Measurements from ENCODE around the gene SPOCK2. TPM values are rescaled to one million over a fixed set of nuclear protein-coding genes. Genes with fewer than 3 reads are reported as not detected.

Gene SPOCK2
- total RNA-seq, 2 donors from 2014 or later = 5.1 to 163 TPM

GRCh38 chr10:72093450-72093849 is 5.1 kb upstream of the SPOCK2 start:
- no peaks in the 10 kb centered on the region for H3K9me3 ChIP-seq
- WGBS = 97% methylated on average over 4 of the region's 4 CpGs
- H3K27ac ChIP-seq = no peak overlapping the region
- no peak overlapping the region for H3K4me3 ChIP-seq
- no peaks in the 10 kb centered on the region for H3K27me3 ChIP-seq (replicated peaks; ENCODE audit: insufficient read depth)
- no peak for DNase-seq (ENCODE audit: low spot score)
- intact Hi-C loops (cut with DNase I) = no loop called here
- no peaks in the 10 kb centered on the region for H3K36me3 ChIP-seq
- TF ChIP-seq POLR2AphosphoS5 (IDR thresholded peaks at IDR 0.05) (no peak), POLR2A (IDR thresholded peaks at IDR 0.05) (no peak), CTCF (IDR thresholded peaks at IDR 0.05) (no peak)
- no peaks in the 10 kb centered on the region for H3K4me1 ChIP-seq (replicated peaks)

GRCh38 chr10:72092987-72093386 is 4.6 kb upstream of the SPOCK2 start:
- Histone ChIP-seq H3K9me3 (no peaks in the 10 kb centered on the region), H3K27me3 (replicated peaks; ENCODE audit: insufficient read depth) (no peaks in the 10 kb centered on the region), H3K27ac (no peak overlapping the region), H3K4me3 (no peak overlapping the region), H3K36me3 (no peaks in the 10 kb centered on the region), H3K4me1 (replicated peaks) (peaks cover 1% of the 10 kb centered on the region)
- DNase-seq (ENCODE audit: low spot score) = no peak
- WGBS = 93% methylated on average over 2 of the region's 2 CpGs
- intact Hi-C loops (cut with DNase I) = no loop called here
- TF ChIP-seq CTCF (IDR thresholded peaks at IDR 0.05) (no peak), POLR2A (IDR thresholded peaks at IDR 0.05) (no peak), POLR2AphosphoS5 (IDR thresholded peaks at IDR 0.05) (no peak)

GRCh38 chr10:72092171-72092924 is 4.0 kb upstream of the SPOCK2 start:
- 91% methylated on average over 8 of the region's 8 CpGs for WGBS
- H3K4me3 ChIP-seq = no peak overlapping the region
- peaks cover 7% of the 10 kb centered on the region for H3K4me1 ChIP-seq (replicated peaks)
- H3K36me3 ChIP-seq = no peaks in the 10 kb centered on the region
- no peaks in the 10 kb centered on the region for H3K27me3 ChIP-seq (replicated peaks; ENCODE audit: insufficient read depth)
- intact Hi-C loops (cut with DNase I) = no loop called here
- TF ChIP-seq POLR2AphosphoS5 (IDR thresholded peaks at IDR 0.05) = no peak
- TF ChIP-seq POLR2A (IDR thresholded peaks at IDR 0.05) = no peak
- no peak for TF ChIP-seq CTCF (IDR thresholded peaks at IDR 0.05)
- no peak overlapping the region for H3K27ac ChIP-seq
- no peaks in the 10 kb centered on the region for H3K9me3 ChIP-seq
- DNase-seq (ENCODE audit: low spot score) = no peak

- Histone ChIP-seq H3K36me3 (no peaks in the 10 kb centered on the region), H3K4me1 (replicated peaks) (peaks cover 7% of the 10 kb centered on the region), H3K9me3 (no peaks in the 10 kb centered on the region), H3K27ac (no peak overlapping the region), H3K27me3 (replicated peaks; ENCODE audit: insufficient read depth) (no peaks in the 10 kb centered on the region), H3K4me3 (no peak overlapping the region)
- 98% methylated on average over 3 of the region's 3 CpGs for whole genome bisulfite sequencing
- intact Hi-C loops (cut with DNase I) = no loop called here
- DNase-seq (ENCODE audit: low spot score) = no peak
- TF ChIP-seq POLR2AphosphoS5 (IDR thresholded peaks at IDR 0.05) = no peak
- no peak for TF ChIP-seq CTCF (IDR thresholded peaks at IDR 0.05)
- TF ChIP-seq POLR2A (IDR thresholded peaks at IDR 0.05) = no peak
Measured at GRCh38 chr10:72090326-72090725, 2.0 kb upstream of the SPOCK2 start.

GRCh38 chr10:72089618-72090017 is 1.3 kb upstream of the SPOCK2 start:
- DNase-seq (ENCODE audit: low spot score) = no peak
- no peaks in the 10 kb centered on the region for H3K27me3 ChIP-seq (replicated peaks; ENCODE audit: insufficient read depth)
- no peak for TF ChIP-seq POLR2AphosphoS5 (IDR thresholded peaks at IDR 0.05)
- no peak for TF ChIP-seq POLR2A (IDR thresholded peaks at IDR 0.05)
- TF ChIP-seq CTCF (IDR thresholded peaks at IDR 0.05) = no peak
- intact Hi-C loops (cut with DNase I) = no loop called here
- H3K27ac ChIP-seq = no peak overlapping the region
- no peak overlapping the region for H3K4me3 ChIP-seq
- peaks cover 7% of the 10 kb centered on the region for H3K4me1 ChIP-seq (replicated peaks)
- no peaks in the 10 kb centered on the region for H3K9me3 ChIP-seq
- no peaks in the 10 kb centered on the region for H3K36me3 ChIP-seq
- 89% methylated on average over 6 of the region's 6 CpGs for WGBS

All from prostate gland (tissue), 2 donors.